SK-N-SH (cell line): Measurements from ENCODE around the gene DENND2A. TPM values are rescaled to one million over a fixed set of nuclear protein-coding genes. Genes with fewer than 3 reads are reported as not detected.

ENCODE experiments used
- CTCF ChIA-PET: fragments of 300-600, 350-600 bp; formaldehyde crosslinking; extraction: SDS; loops from one replicate; lab custom pipeline; 2021; lab: Yijun Ruan, JAX
- POLR2A ChIA-PET: fragments of 350-600 bp; sonication (Branson Sonifier 250); formaldehyde crosslinking; extraction: SDS; loops from one replicate; lab custom pipeline; 2020; ENCODE audit warnings: antibody characterized with exemption, inconsistent platforms; lab: Yijun Ruan, JAX
- DNase-seq: peaks from one replicate; pipeline ENCODE4 v3.0.0; 2012
- H2AFZ ChIP-seq: fragments of 200-600 bp; sonication (generic); 2 replicates; pipeline ENCODE4 v1.8.1; 2016; ENCODE audit warnings: antibody characterized with exemption, mild to moderate bottlenecking, low read depth
- H3F3A ChIP-seq: fragments of 200-600 bp; sonication (generic); replicated peaks from 2 replicates; pipeline ENCODE3; 2016; ENCODE audit warnings: antibody characterized with exemption, mild to moderate bottlenecking; ENCODE audit not compliant: insufficient read depth
- H3K27ac ChIP-seq, 2 experiments: fragments of 200-500 bp in 1 of 2; fragments of 200-600 bp in 1 of 2; sonication (Bioruptor generic) in 1 of 2; sonication (generic), shearing (Covaris generic) in 1 of 2; 2 replicates each; pipeline versions ENCODE4 v1.5.1 to v1.6.1; 2014 to 2016; ENCODE audit warnings: low read depth in 2 of 2, inconsistent platforms in 1 of 2, low read length in 1 of 2, mild to moderate bottlenecking in 1 of 2, mixed read lengths in 1 of 2
- H3K27me3 ChIP-seq: fragments of 200-600 bp; sonication (generic), shearing (Covaris generic); 2 replicates; pipeline ENCODE4 v1.6.1; 2016; ENCODE audit warnings: mixed run types; ENCODE audit not compliant: insufficient read depth
- H3K36me3 ChIP-seq, 2 experiments: fragments of 200-500 bp in 1 of 2; fragments of 200-600 bp in 1 of 2; sonication (Bioruptor generic) in 1 of 2; sonication (generic) in 1 of 2; replicated peaks in 1 of 2; 2 replicates each; pipeline versions ENCODE3 to v1.5.1; 2014 to 2016; ENCODE audit warnings: low read length in 1 of 2, mild to moderate bottlenecking in 1 of 2; ENCODE audit not compliant: insufficient read depth in 2 of 2, control insufficient read depth in 1 of 2
- H3K4me1 ChIP-seq, 2 experiments: fragments of 200-500 bp in 1 of 2; fragments of 200-600 bp in 1 of 2; sonication (Bioruptor generic) in 1 of 2; sonication (generic), shearing (Covaris generic) in 1 of 2; 2 replicates each; pipeline versions ENCODE4 v1.5.1 to v1.6.1; 2014 to 2016; ENCODE audit warnings: low read depth in 1 of 2, low read length in 1 of 2, mixed run types in 1 of 2; ENCODE audit not compliant: insufficient read depth in 2 of 2, control insufficient read depth in 1 of 2
- H3K4me2 ChIP-seq: fragments of 200-600 bp; sonication (generic), shearing (Covaris generic); 2 replicates; pipeline ENCODE4 v1.6.1; 2017; ENCODE audit warnings: mixed run types
- H3K4me3 ChIP-seq, 2 experiments: fragments of 200-500 bp in 1 of 2; fragments of 200-600 bp in 1 of 2; sonication (Bioruptor generic) in 1 of 2; sonication (generic), shearing (Covaris generic) in 1 of 2; 2 replicates each; pipeline versions ENCODE4 v1.5.1 to v1.8.1; 2014 to 2016; ENCODE audit warnings: low read depth in 2 of 2, inconsistent platforms in 1 of 2, low read length in 1 of 2, mild to moderate bottlenecking in 1 of 2, mixed read lengths in 1 of 2, moderate library complexity in 1 of 2
- H3K79me2 ChIP-seq: fragments of 200-600 bp; sonication (generic); 2 replicates; pipeline ENCODE4 v1.8.1; 2017; ENCODE audit warnings: mild to moderate bottlenecking; ENCODE audit not compliant: insufficient read depth
- H3K9ac ChIP-seq: fragments of 200-600 bp; sonication (generic); 2 replicates; pipeline ENCODE4 v1.6.1; 2017; ENCODE audit warnings: mixed run types
- H3K9me2 ChIP-seq: fragments of 200-600 bp; sonication (generic); 2 replicates; pipeline ENCODE4 v1.6.1; 2017; ENCODE audit warnings: mixed run types
- H3K9me3 ChIP-seq: fragments of 200-600 bp; sonication (generic); 2 replicates; pipeline ENCODE4 v1.6.1; 2017; ENCODE audit warnings: mixed run types, mild to moderate bottlenecking, moderate library complexity
- H4K20me1 ChIP-seq: fragments of 200-600 bp; sonication (generic); 2 replicates; pipeline ENCODE4 v1.6.1; 2017; ENCODE audit warnings: mild to moderate bottlenecking, mixed run types; ENCODE audit not compliant: insufficient read depth
- CHD2 ChIP-seq: fragments of 150-350 bp; IDR thresholded peaks from 2 replicates; pipeline ENCODE4 v1.6.1; 2018; ENCODE audit warnings: low read length; ENCODE audit not compliant: partially characterized antibody
- CTCF ChIP-seq: fragments of 200-600 bp; sonication (generic); IDR thresholded peaks from 2 replicates; pipeline ENCODE4 v1.6.1; 2017; ENCODE audit warnings: antibody characterized with exemption, mild to moderate bottlenecking, moderate library complexity
- FOXJ3 ChIP-seq: sonication (generic); formaldehyde crosslinking; IDR thresholded peaks from 2 replicates; pipeline ENCODE4 v1.5.1; 2020; ENCODE audit warnings: mild to moderate bottlenecking, missing genetic modification reagents
- FOXM1 ChIP-seq: IDR thresholded peaks from 2 replicates; pipeline ENCODE4 v1.4.0; 2012; ENCODE audit warnings: low read depth, mild to moderate bottlenecking
- GABPA ChIP-seq: IDR thresholded peaks from 2 replicates; pipeline ENCODE4 v1.4.0; 2012; ENCODE audit warnings: low read depth, mild to moderate bottlenecking
- GATA2 ChIP-seq: sonication (generic); formaldehyde crosslinking; IDR thresholded peaks from 2 replicates; pipeline ENCODE4 v1.5.0; 2020; ENCODE audit warnings: mild to moderate bottlenecking, missing genetic modification reagents
- IRF3 ChIP-seq: fragments of 150-350 bp; IDR thresholded peaks from 2 replicates; pipeline ENCODE4 v1.6.1; 2016; ENCODE audit warnings: mild to moderate bottlenecking, low read depth, low read length
- MAX ChIP-seq: IDR thresholded peaks from 2 replicates; pipeline ENCODE4 v1.4.0; 2012; ENCODE audit warnings: low read depth
- MEF2A ChIP-seq: IDR thresholded peaks from 2 replicates; pipeline ENCODE4 v1.4.0; 2012; ENCODE audit warnings: low read depth, borderline replicate concordance
- MXI1 ChIP-seq: IDR thresholded peaks from 2 replicates; pipeline ENCODE4 v1.6.1; 2012; ENCODE audit warnings: mild to moderate bottlenecking, low read depth, low read length, improper control_type of control experiment
- NFIC ChIP-seq: IDR thresholded peaks from 2 replicates; pipeline ENCODE4 v1.4.0; 2012; ENCODE audit warnings: borderline replicate concordance
- RCOR1 ChIP-seq: fragments of 150-350 bp; IDR thresholded peaks from 2 replicates; pipeline ENCODE4 v1.6.1; 2017; ENCODE audit warnings: antibody characterized with exemption, low read length
- RFX5 ChIP-seq: IDR thresholded peaks from 2 replicates; pipeline ENCODE4 v1.6.1; 2012; ENCODE audit warnings: mild to moderate bottlenecking, improper control_type of control experiment, low read length
- RXRA ChIP-seq: IDR thresholded peaks from 2 replicates; pipeline ENCODE4 v1.4.0; 2012; ENCODE audit warnings: low read depth, mild to moderate bottlenecking, borderline replicate concordance
- SIN3A ChIP-seq: IDR thresholded peaks from 2 replicates; pipeline ENCODE4 v1.6.1; 2012; ENCODE audit warnings: low read depth, mild to moderate bottlenecking, low read length, moderate library complexity, borderline replicate concordance
- TAF1 ChIP-seq: IDR thresholded peaks from 2 replicates; pipeline ENCODE4 v1.6.1; 2012; ENCODE audit warnings: low read depth, mild to moderate bottlenecking, low read length, moderate library complexity, borderline replicate concordance
- TCF12 ChIP-seq: IDR thresholded peaks from 2 replicates; pipeline ENCODE4 v1.4.0; 2012
- TEAD4 ChIP-seq: IDR thresholded peaks from 2 replicates; pipeline ENCODE4 v1.4.0; 2012; ENCODE audit warnings: mild to moderate bottlenecking, borderline replicate concordance; ENCODE audit not compliant: insufficient read depth
- YY1 ChIP-seq: IDR thresholded peaks from 2 replicates; pipeline ENCODE4 v1.4.0; 2012; ENCODE audit warnings: low read depth, mild to moderate bottlenecking
- ZBTB33 ChIP-seq: IDR thresholded peaks from 2 replicates; pipeline ENCODE4 v1.4.0; 2012; ENCODE audit warnings: low read depth, borderline replicate concordance
- WGBS: methylation state at CpG from one replicate; pipeline ENCODE4 v1.1.6; 2017; ENCODE audit warnings: low lambda C conversion rate; 5-methylcytosine and 5-hydroxymethylcytosine counted together
- polyA plus RNA-seq, 3 experiments: library from polyadenylated mRNA; depleted of rRNA; stranded (reverse); fragments of >200 nt; gene quantifications; 2 replicates each; pipeline ENCODE4 v1.2.3, GENCODE V29; 2012

Gene DENND2A
- polyA plus RNA-seq, 1 of the 3 experiments (the other 2 are of a cell fraction): 3.5 TPM

- Histone ChIP-seq H2AFZ (peak overlapping the region; percentile 83; the same call in 1 of the 2 replicates), H3K9me3 (no peaks in the 10 kb centered on the region), H4K20me1 (no peaks in the 10 kb centered on the region), H3K36me3 (no peaks in the 10 kb centered on the region), H3K27me3 (no peaks in the 10 kb centered on the region), H3K79me2 (no peaks in the 10 kb centered on the region), H3F3A (no peaks in the 10 kb centered on the region), H3K9ac (no peak overlapping the region), H3K27ac (no peak overlapping the region), H3K4me1 (peaks cover 7 to 20% of the 10 kb centered on the region in 2 experiments; a peak in 2 of 4 replicates), H3K4me2 (peak overlapping the region; percentile 97), H3K4me3 (peak overlapping the region; percentile 64 to 74), H3K9me2 (no peaks in the 10 kb centered on the region)
- ChIA-PET CTCF (interaction anchor here (1.2 to 4.5 kb wide), 10 partner anchors 11 to 339 kb away, joined by 3 to 45 read pairs (median 14); partner anchors contain the start of gene MRPS33), POLR2A (interaction anchor here (0.6 to 1.2 kb wide), 3 partner anchors 22 to 340 kb away, joined by 3 to 5 read pairs (median 3); partner anchors contain the start of gene NDUFB2)
- no peak for DNase-seq
- WGBS: 93% methylated on average over 13 of the region's 18 CpGs
- TF ChIP-seq TAF1: no peak
- no peak for TF ChIP-seq TCF12
- no peak for TF ChIP-seq IRF3
- TF ChIP-seq ZBTB33: no peak
- TF ChIP-seq GATA2 (CRISPR knock-in tag): no peak
- TF ChIP-seq RCOR1: no peak
These were observed 33.2 kb upstream of the DENND2A start for GRCh38 chr7:140673774-140674155.

GRCh38 chr7:140673063-140673773 is 32.6 kb upstream of the DENND2A start:
- Histone ChIP-seq H3K27me3 (no peaks in the 10 kb centered on the region), H3K9ac (peak overlapping the region; percentile 60; the same call in 1 of the 2 replicates), H2AFZ (peak overlapping the region; percentile 83), H3K4me1 (peaks cover 7 to 20% of the 10 kb centered on the region in 2 experiments; a peak in 2 of 4 replicates), H3K36me3 (no peaks in the 10 kb centered on the region), H3K9me3 (no peaks in the 10 kb centered on the region), H3K27ac (0 out of 4 replicates have a peak overlapping the region, but pooled peaks of 1 of the 2 experiments have one; percentile 18), H4K20me1 (no peaks in the 10 kb centered on the region), H3F3A (no peaks in the 10 kb centered on the region), H3K9me2 (no peaks in the 10 kb centered on the region), H3K4me2 (peak overlapping the region; percentile 97), H3K4me3 (peak overlapping the region; percentile 64 to 74), H3K79me2 (no peaks in the 10 kb centered on the region)
- no peak for TF ChIP-seq RXRA
- TF ChIP-seq TEAD4: no peak
- TF ChIP-seq MAX: peak; percentile 46; the same call in 1 of the 2 replicates
- TF ChIP-seq MXI1: peak; percentile 81; the same call in 1 of the 2 replicates
- no peak for TF ChIP-seq RFX5
- TF ChIP-seq YY1: no peak
- TF ChIP-seq FOXJ3 (CRISPR knock-in tag): no peak
- TF ChIP-seq GATA2 (CRISPR knock-in tag): no peak
- 0 out of 2 replicates have a peak, but pooled peaks have one; percentile 4 for TF ChIP-seq NFIC
- TF ChIP-seq SIN3A: peak; percentile 34; the same call in 1 of the 2 replicates
- TF ChIP-seq CTCF: no peak
- no peak for TF ChIP-seq GABPA
- TF ChIP-seq CHD2: peak; percentile 19
- no peak for TF ChIP-seq MEF2A
- no peak for TF ChIP-seq FOXM1
- POLR2A ChIA-PET: interaction anchor here (0.6 to 1.2 kb wide), 2 partner anchors 23 to 329 kb away, joined by 3 to 5 read pairs; partner anchors contain the start of gene NDUFB2
- CTCF ChIA-PET: interaction anchor here (0.5 to 4.5 kb wide), 10 partner anchors 12 to 340 kb away, joined by 3 to 45 read pairs (median 10); partner anchors contain the start of genes DENND2A and MRPS33
- DNase-seq: peak; percentile 89
- WGBS: 41% methylated on average over 9 of the region's 72 CpGs
